ENCODE results near the gene MBLAC2. TPM values are rescaled to one million over a fixed set of nuclear protein-coding genes. Genes with fewer than 3 reads are reported as not detected.

MBLAC2 gene
- polyA plus RNA-seq, 3 donors = 0.96 to 1.5 (median 1.2) TPM

DNA sequence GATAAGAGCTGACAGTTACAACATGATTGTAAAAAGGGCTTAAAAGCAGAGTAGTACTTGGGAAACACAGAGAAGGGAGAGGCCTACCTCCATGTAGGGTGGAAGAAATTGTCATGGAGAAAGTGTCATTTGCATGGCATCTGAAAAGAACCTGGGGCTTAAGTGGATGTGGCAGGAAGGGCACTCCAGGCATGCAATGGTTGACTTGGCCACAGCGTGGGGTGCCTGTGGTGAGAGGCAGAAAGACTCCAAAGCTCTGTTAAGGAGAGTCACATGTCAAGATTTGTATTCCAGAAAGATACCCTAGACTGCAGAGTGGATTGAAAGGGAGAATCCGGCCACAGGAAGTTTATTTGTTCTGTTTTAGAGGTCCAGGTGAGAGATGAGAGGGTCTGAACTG is 2.5 kb upstream of the MBLAC2 start:
- Histone ChIP-seq H3K79me2 (ENCODE audit: insufficient read depth, low read length) (peaks cover 6% of the 10 kb centered on the region), H4K20me1 (ENCODE audit: insufficient read depth, low read length) (no peaks in the 10 kb centered on the region), H3K9ac (ENCODE audit: insufficient read depth, low read length, poor library complexity, severe bottlenecking) (no peak overlapping the region), H3K9me3 (replicated peaks in 1 of 2; ENCODE audit: control insufficient read depth in 1 of 2, insufficient read depth in 1 of 2, low read length in 2 of 2) (no peaks in the 10 kb centered on the region), H3K36me3 (replicated peaks in 1 of 2; ENCODE audit: control insufficient read depth in 1 of 2, insufficient read depth in 2 of 2, low read length in 2 of 2) (no peaks in the 10 kb centered on the region), H3K27me3 (ENCODE audit: control insufficient read depth in 2 of 2, insufficient read depth in 2 of 2, low read length in 2 of 2) (no peaks in the 10 kb centered on the region), H3K4me3 (replicated peaks in 1 of 3; ENCODE audit: low read depth in 2 of 3, low read length in 3 of 3) (no peak overlapping the region), H3K4me1 (ENCODE audit: control insufficient read depth in 1 of 2, insufficient read depth in 2 of 2, low read length in 2 of 2) (peaks cover 19 to 22% of the 10 kb centered on the region in 2 donors), H3K4me2 (replicated peaks; ENCODE audit: extremely low read depth, low read length, poor library complexity, severe bottlenecking) (no peak overlapping the region), H2AFZ (ENCODE audit: insufficient read depth, low read depth, low read length, poor library complexity, severe bottlenecking) (peak overlapping the region; percentile 37), H3K27ac (ENCODE audit: low read depth in 1 of 2, low read length in 2 of 2) (no peak overlapping the region)
- TF ChIP-seq, protein P1, sequence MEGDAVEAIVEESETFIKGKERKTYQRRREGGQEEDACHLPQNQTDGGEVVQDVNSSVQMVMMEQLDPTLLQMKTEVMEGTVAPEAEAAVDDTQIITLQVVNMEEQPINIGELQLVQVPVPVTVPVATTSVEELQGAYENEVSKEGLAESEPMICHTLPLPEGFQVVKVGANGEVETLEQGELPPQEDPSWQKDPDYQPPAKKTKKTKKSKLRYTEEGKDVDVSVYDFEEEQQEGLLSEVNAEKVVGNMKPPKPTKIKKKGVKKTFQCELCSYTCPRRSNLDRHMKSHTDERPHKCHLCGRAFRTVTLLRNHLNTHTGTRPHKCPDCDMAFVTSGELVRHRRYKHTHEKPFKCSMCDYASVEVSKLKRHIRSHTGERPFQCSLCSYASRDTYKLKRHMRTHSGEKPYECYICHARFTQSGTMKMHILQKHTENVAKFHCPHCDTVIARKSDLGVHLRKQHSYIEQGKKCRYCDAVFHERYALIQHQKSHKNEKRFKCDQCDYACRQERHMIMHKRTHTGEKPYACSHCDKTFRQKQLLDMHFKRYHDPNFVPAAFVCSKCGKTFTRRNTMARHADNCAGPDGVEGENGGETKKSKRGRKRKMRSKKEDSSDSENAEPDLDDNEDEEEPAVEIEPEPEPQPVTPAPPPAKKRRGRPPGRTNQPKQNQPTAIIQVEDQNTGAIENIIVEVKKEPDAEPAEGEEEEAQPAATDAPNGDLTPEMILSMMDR (IDR thresholded peaks at IDR 0.05) = no peak
- H3K9me3 Mint-ChIP-seq = no peaks in the 10 kb centered on the region
- DNase-seq = no peak
- peaks cover 22% of the 10 kb centered on the region for H3K4me1 Mint-ChIP-seq
- WGBS (ENCODE audit: insufficient coverage) = 94% methylated on average over 2 of the region's 2 CpGs
- H3K4me3 Mint-ChIP-seq = no peak overlapping the region
- intact Hi-C loops (cut with micrococcal nuclease) = loop anchor here in 1 of 2 donors (5.0 to 10.0 kb wide), 2 partner anchors 50 to 52 kb away; partner anchors contain the start of gene LYSMD3
- H3K27me3 Mint-ChIP-seq (ENCODE audit: low read depth in 3 of 3) = peaks cover 3 to 7% (median 7%) of the 10 kb centered on the region in 3 donors
- H3K27ac Mint-ChIP-seq = peak overlapping the region in 1 of 7 donors; percentile 70
- no peaks in the 10 kb centered on the region for H3K36me3 Mint-ChIP-seq

DNA sequence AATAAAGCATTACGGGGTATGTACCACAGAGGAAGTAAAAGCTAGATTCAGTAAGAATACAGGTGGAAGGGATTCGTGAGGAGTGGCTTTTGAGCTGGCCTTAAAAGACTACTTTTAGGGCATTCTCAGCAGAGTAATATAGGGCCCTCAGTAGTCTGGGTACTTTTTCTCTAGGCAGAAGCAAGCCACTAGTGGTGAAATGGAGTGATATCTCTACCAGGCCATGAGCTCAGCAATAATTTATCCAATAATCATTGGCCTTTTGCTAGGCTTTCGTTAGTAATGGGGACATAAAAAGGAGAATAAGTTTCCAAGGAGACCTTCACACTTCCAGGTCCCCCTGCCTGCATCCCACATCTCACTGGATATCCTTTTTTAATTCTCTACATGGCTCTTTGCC is 1.8 kb upstream of the MBLAC2 start:
- H3K4me1 ChIP-seq (ENCODE audit: control insufficient read depth in 1 of 2, insufficient read depth in 2 of 2, low read length in 2 of 2) = peaks cover 19 to 22% of the 10 kb centered on the region in 2 donors
- H3K9me3 ChIP-seq (replicated peaks in 1 of 2; ENCODE audit: control insufficient read depth in 1 of 2, insufficient read depth in 1 of 2, low read length in 2 of 2) = no peaks in the 10 kb centered on the region
- H3K27ac Mint-ChIP-seq = no peak overlapping the region
- no peak overlapping the region for H3K4me3 ChIP-seq (replicated peaks in 1 of 3; ENCODE audit: low read depth in 2 of 3, low read length in 3 of 3)
- no peaks in the 10 kb centered on the region for H4K20me1 ChIP-seq (ENCODE audit: insufficient read depth, low read length)
- no peak for DNase-seq
- peaks cover 0 to 2% (median 0%) of the 10 kb centered on the region in 7 donors for H3K9me3 Mint-ChIP-seq
- WGBS (ENCODE audit: insufficient coverage) = no CpG with 5 or more reads among the region's 3 CpGs
- intact Hi-C loops (cut with micrococcal nuclease) = loop anchor here in 1 of 2 donors (5.0 to 10.0 kb wide), 2 partner anchors 51 to 52 kb away; partner anchors contain the start of gene LYSMD3
- H3K27me3 Mint-ChIP-seq (ENCODE audit: low read depth in 3 of 3) = peaks cover 3 to 7% (median 7%) of the 10 kb centered on the region in 3 donors
- H3K4me1 Mint-ChIP-seq = peaks cover 22% of the 10 kb centered on the region
- no peak overlapping the region for H3K9ac ChIP-seq (ENCODE audit: insufficient read depth, low read length, poor library complexity, severe bottlenecking)
- H3K4me3 Mint-ChIP-seq = no peak overlapping the region
- H3K36me3 ChIP-seq (replicated peaks in 1 of 2; ENCODE audit: control insufficient read depth in 1 of 2, insufficient read depth in 2 of 2, low read length in 2 of 2) = no peaks in the 10 kb centered on the region
- H3K27ac ChIP-seq (ENCODE audit: low read depth in 1 of 2, low read length in 2 of 2) = no peak overlapping the region
- TF ChIP-seq, protein P1 (IDR thresholded peaks at IDR 0.05) = no peak
- H3K27me3 ChIP-seq (ENCODE audit: control insufficient read depth in 2 of 2, insufficient read depth in 2 of 2, low read length in 2 of 2) = no peaks in the 10 kb centered on the region
- H3K36me3 Mint-ChIP-seq = no peaks in the 10 kb centered on the region
- peak overlapping the region; percentile 6 for H2AFZ ChIP-seq (ENCODE audit: insufficient read depth, low read depth, low read length, poor library complexity, severe bottlenecking)
- no peak overlapping the region for H3K4me2 ChIP-seq (replicated peaks; ENCODE audit: extremely low read depth, low read length, poor library complexity, severe bottlenecking)
- peaks cover 6% of the 10 kb centered on the region for H3K79me2 ChIP-seq (ENCODE audit: insufficient read depth, low read length)

Measured in CD14-positive monocyte (primary cell).